DMS79 (cell line): ENCODE measurements around the gene MRPL21.

ENCODE experiments used
- DNase-seq: peaks from one replicate; lab custom pipeline; 2025; lab: John Stamatoyannopoulos, UW

Gene MRPL21

DNA sequence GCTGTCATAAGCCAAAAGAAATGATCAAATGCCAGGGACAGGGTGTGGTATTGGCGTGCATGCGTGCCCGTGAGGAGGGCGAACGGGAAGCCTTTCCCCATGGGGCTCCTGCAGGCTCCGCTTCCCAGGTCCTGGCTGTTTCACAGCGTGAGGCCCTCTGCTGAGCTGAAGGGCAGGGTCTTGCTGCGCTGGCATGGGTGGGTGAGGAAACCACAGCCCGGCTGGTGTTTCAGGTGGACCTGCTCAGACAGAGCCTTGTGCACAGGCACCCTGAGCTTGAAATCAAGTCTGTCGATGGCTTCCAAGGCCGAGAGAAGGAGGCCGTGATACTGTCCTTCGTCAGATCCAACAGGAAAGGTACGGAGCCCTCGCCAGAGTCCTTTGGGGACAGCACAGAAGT lies 31.4 kb upstream of the MRPL21 start:
- DNase-seq, result no peak

DNA sequence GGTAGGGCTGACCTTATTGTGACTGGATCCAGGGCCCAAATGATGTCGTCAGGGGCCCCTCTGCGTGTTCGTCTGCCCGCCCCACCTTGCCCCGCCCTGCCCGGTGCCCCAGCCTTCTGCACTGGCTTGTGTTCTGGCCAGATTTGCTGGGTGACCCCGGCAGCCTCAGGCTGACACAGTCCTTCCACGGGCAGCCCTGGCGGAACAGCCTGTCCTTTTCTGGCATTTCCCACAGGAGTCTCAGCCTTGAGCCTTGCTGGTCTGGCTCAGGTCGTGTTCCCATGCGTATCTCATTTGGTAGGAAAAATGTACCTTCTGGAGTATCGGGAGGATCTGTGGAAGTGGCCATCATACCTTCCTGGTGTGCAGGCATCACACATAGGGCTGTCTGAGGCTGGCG lies 31.0 kb upstream of the MRPL21 start:
- no peak for DNase-seq

DNA sequence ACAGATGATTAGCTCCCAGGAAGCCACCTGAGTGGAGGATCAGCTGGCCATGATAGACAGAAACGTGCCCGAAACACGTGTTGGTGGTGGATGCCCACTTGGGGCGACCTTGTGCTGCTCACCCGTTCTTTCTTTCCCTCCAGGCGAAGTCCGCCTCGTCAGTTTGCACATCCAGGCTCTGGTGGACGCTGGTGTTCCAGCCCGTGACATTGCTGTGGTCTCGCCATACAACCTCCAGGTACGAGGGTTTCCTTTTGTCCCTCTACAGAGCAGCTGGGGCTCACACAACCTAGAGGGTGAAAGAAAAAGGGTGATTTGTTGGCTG lies 30.7 kb upstream of the MRPL21 start:
- no peak for DNase-seq

DNA sequence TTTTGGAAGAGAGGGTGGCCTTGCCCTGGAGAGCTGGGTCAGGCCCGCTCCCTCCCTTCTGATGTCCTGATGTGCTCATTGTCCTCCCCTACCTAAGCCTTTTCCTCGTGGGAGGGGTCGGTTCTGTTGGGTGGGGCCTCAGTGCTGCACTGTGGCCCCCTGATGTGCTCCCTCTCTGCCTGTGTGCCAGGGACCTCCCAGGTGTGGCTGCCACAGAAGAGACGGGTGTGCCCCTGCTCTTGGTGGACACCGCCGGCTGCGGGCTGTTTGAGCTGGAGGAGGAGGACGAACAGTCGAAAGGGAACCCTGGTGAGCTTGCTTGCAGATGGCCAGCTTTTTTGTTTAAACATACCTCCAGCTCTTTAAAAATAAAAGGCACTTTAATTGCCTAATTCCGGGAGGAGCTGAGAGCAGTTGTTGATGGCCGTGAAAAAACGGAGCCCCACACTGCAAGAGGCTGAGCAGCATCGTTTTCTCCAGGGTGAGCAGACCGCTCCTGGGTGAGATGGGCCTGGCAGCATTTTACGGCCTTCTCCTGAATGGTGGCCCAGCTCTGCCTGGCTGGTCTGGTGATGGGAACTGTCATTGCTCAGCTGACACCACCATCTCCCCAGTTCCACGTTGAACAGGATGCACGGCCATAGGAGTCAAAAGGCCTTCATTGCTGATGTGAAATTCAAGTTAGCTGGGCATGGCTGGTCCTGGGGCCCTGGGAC lies 30.1 kb upstream of the MRPL21 start:
- no peak for DNase-seq

DNA sequence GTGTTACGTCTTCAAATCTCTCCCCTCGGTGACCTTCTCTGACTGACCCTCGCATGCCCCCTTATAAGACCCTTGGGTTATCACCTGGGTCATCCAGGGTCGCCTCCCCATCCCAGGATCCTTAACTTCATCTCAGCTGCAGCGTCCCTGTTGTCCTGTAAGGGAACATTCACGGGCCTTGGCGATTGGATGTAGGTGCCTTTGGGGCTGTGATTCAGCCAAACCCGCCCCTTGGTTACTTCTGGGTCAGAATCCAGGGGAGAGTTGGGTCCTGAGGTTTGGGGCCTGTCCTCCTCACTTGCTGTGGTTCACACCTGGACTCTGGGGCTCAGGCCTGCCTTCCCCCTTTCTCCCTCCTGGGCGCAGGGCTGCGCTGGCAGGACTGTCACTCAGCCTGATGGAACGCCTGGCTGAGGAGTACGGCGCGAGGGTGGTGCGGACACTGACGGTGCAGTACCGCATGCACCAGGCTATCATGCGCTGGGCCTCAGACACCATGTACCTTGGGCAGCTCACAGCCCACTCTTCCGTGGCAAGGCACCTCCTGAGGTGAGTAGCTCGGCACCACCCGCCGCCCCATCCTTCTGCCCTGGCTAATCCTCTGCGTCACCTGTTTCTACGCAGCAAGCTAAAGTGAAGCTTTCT lies 29.4 kb upstream of the MRPL21 start:
- DNase-seq, result no peak

DNA sequence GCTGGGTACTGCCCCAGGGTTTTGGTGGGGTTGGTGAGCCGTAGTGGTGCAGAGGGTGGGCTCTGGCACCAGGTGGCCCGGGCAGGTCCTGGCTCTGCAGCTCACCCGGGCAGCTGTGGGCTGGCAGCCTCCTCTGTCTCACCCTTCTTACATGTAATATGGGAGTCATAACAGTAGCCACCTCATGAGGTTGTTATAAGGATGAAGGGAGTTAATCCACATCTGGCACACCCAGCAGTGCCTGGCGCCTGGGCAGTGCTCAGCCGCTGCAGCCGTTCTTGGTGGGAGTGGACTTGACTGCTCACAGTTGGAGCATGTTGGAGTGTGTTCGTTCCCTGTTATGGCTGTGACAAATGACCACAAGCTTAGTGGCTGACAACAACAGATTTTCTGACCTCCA lies 28.7 kb upstream of the MRPL21 start:
- no peak for DNase-seq

DNA sequence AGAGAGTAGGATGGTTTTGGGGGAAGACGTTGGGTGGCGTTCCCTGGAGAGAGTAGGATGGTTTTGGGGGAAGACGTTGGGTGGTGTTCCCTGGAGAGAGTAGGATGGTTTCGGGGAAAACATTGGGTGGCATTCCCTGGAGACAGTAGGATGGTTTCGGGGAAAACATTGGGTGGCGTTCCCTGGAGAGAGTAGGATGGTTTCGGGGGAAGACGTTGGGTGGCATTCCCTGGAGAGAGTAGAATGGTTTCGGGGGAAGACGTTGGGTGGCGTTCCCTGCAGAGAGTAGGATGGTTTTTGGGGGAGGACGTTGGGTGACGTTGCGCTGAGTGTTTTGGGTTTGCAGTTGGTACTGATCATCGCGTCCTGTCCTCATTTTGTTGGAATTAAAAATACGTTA lies 28.3 kb upstream of the MRPL21 start:
- DNase-seq, result no peak

DNA sequence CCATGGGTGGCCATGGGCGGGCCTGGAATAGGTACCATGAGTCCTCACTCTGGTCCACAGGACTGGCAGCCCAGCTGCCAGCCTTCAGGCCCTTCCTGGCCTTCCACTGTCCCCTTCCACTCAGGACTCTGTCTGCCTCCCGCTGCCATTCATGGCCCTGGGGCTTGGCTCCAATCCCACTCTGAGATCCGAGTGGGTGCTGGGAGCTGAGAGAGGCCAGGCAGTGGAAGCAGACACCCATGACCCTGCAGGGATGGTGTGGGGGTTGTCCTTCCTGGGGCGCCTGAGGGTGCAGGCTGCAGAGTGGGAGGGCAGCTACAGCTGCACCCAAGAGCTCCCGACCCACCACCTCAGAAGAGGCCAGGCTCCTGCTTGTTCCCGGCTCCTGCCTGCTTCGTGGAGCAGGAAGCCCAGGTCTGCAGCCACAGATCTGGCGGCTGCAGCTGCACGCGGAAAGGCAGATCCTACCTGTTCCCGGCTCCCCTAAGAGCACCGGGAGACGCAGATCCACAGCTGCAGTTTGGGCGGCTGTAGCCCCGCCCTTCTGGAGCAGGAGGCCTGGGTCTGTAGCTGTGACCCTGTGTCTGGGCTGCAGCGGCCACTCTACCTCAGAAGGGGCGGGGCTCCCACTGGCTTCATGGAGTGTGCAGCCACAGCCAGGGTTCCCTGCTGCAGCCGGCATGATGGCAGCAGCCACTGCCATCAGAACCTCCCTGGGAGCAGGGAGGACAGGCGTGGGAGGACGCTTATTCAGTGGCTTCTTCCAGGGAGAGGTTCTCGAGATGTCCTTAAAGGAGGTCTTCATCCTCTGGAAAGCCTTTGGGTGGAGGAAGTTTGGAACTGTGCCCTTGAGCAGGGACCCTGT lies 27.6 kb upstream of the MRPL21 start:
- no peak for DNase-seq

DNA sequence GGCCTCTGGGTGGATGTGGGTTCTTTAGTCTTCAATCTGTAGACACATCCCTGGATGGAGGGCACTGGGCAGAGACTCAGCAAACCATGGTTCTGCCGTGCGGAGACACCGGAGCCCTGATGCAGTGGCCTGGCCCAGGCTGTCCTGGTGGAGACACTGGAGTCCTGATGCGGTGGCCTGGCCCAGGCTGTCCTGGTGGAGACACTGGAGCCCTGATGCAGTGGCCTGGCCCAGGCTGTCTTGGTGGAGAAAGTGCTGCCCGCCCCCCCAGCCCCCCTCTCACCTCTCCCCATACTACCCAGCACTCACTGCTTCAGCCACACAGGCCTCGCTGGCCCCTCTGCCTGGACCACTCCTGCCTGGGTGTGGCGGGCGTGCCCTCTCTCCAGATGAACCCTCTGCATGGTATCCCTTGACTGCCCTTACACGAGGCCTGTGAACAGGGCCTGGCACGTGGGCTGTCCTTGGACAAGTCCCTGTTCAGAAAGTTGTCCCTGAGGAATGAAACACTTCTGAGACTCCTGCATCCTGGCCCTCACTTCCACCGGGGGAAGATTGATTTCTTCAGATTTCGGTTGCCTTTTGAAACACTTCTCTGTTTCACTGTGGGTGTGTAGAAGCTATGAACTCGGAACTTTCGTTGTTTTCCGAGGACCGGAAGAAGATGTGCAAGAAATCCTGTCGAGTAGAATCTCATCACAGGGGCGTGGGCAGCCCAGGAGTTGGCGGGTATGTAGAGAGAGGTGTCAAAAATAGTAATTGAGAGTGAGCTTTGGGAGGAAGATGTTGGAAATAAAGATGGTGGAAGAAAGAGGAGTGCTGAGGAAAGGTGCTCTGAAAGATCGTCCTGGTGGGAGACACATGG lies 26.3 kb upstream of the MRPL21 start:
- DNase-seq, result no peak

DNA sequence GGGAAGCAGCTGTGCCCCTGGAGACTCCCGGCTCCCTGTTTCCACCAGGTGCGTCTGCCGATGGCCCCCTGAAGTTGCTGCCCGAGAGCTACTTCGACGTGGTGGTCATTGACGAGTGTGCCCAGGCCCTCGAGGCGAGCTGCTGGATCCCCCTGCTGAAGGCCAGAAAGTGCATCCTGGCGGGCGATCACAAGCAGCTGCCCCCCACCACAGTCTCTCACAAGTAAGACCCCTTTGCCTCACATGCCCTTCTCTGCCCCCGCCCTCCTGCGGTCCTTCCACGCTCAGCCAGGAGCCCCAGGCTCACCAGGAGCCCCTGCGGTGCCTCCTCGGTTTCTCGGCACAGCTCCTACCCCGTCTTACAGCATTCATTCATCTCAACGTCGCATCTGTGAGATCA lies 25.5 kb upstream of the MRPL21 start:
- DNase-seq, result no peak

DNA sequence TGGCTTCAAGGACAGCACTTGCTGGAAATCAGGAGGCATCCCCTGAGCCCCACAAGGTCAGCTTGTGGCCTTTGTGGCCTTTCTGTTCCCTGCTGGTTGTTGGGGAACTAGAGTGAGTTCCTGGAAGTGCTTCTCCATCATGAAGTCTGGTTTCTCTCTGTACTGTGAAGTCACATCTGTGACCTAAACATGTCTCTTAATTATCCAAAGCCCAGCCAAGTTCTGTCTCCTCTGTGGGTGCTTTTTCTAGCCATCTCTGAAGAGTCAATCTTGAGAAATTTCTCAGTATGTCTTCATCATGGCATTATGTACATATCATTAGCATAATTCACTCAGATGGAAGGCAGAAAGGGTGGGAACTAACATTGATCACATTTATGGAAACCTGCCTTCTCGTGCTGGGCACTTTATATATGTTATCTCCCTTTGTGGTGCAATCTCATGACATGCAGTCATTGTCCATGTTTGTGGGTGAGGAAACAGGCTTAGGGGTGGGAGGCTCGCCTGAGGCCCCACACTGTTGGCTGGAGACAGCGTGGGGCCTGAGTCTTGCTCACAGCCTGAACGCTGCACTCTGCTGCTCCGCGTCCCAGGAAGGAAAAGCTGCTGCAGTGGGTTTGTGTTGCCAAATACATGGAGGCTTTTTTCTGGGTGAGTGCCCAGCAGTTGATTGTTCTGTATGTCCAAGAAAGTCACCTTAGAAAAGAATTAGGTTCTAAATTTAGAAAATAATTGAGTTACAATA lies 24.7 kb upstream of the MRPL21 start:
- no peak for DNase-seq

DNA sequence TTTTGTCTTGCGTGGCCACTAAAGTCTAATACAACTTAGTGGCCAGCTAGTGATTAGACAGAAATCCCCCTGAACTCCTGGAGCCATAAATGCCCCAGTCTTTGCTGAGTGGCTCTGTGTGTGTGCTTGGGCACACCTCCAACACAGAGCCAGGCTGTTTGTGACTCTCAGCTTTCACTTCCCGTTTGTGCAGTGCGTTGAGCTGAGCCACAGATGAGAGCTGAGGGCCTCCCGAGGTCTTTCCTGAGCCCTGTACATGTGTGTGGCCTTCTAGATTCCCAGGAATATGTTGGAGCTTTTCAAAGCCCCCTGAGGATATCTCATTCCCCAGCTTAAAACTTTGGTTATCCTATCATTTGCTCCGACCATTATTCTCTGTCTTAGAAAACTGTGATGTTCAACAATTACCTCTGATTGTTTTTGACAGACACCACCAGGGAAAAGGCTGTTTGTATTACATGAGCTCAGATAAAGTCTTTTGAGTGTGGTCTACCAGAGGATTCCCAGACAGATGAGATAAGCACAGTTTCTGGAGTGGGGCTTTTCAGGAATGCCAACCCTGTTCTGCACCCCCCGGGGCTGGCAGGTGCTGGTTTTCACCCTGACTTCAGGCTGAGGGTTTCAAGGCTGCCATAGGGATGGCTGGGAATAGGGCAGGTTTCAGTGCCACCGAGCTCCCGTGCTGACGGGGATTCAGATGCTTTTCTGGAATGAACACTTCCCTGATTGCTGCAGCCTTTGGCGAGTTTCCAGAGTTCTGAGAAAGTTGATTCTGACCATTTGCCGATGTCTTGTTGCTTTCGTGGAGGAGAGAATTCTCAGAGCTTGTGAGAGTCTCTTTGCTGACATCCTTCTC lies 23.9 kb upstream of the MRPL21 start:
- DNase-seq, result no peak

DNA sequence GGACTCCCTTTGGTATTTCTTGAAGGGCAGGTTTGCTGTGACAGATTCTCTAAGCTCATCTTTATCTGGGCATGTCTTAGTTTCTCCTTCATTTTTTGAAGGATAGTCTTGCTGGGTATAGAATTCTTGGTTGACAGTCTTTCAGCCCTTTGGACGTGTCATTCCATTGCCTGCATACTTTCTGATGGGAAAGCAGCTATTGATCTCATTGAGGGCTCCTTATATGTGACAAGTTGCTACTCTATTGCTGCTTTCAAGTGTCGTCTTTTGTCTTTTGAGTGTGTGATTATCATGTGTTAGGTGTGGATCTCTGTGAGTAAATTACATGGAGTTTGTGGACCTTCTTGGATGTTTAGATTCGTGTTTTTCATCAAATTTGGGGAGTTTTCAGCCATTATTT lies 22.0 kb upstream of the MRPL21 start:
- no peak for DNase-seq

DNA sequence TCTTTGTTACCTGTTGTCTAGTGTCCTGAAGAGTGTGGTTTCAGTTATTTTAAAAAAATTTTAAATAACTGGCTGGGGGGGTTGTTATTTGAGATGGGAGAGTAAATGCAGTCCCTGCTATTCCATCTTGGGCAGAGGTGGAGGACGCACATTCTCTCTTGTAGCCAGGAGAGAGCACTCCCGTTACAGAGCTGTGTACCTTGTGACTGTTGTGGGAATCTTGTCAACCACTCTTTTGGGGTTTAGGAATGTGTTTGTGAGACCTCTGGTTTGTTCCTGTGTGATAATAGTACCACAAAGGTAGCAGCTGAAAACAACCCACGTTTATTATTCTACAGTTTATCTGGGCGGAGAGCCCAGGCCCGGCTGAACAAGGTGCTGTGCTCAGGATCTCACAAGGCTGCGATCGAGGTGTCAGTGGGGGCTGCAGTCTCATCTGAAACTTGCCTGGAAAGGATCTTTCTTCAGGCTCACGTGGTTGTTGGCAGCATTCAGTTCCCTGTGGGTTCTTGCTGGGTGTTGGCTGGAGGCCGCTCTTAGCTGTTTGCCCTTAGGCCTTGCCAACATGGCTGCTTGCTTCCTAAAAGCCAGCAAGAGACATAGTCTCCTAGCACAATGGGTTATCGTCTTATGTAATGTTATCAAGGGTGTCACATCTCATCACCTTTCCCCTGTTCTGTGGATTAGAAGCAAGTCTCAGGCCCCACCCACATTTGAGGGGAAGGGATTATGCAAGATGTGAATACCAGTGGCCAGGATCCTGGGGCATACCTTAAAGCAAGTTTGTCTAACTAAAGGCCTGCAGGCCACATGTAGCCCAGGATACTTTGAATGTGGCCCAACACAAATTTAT lies 20.7 kb upstream of the MRPL21 start:
- DNase-seq, result no peak

DNA sequence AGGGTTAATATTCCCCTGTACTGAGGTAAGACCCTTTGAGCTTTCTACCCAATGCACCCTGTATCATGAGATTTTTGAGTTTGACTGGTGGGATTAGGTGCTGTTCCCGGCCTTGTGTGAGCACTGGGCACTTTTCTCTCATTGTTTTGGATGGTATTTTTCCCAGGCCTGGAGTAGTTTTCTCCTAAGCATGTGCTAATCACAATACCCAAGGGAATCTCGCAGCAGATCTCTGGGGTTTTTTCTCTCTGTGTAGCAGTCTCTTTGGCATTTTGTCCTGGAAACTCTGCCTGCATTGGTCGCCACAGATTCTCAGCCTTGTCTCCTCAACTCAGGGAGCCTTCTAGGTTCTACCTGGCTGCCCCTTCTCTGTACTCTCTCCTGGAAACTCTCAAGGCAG lies 20.0 kb upstream of the MRPL21 start:
- no peak for DNase-seq

DNA sequence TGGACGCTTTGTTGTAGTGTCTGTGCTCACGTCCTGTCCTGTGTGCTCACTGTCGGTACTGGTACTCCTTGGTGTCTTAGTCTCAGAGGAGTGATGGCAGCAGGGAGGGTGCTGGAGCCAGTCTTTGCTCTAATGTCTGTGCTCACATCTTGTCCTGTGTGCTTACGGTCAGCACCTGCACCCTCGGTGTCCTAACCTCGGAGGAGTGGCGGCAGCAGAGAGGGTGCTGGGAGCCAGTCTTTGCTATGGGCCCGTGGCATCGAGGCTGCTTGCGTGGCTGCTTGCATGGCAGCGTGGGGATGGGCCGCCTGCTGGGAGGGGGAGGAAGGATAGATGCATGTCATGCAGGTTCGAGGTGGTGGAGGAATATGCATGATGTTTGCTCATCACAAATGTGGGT lies 12.8 kb upstream of the MRPL21 start:
- DNase-seq, result no peak

DNA sequence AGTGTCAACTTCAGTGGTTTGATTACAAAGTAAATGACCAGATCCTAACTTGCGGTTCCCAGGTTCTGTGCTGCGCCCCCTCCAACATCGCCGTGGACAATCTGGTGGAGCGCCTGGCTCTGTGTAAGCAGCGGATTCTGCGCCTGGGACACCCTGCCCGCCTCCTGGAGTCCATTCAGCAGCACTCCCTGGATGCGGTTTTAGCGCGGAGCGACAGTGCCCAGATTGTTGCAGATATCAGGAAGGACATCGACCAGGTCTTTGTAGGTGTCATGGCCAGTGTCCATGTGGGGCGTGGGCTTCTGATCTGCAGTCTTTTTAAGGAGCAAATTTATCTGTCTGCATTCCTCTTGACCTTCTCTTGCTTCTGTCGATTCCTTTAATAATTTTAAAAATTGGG lies 11.1 kb upstream of the MRPL21 start:
- DNase-seq, result no peak

DNA sequence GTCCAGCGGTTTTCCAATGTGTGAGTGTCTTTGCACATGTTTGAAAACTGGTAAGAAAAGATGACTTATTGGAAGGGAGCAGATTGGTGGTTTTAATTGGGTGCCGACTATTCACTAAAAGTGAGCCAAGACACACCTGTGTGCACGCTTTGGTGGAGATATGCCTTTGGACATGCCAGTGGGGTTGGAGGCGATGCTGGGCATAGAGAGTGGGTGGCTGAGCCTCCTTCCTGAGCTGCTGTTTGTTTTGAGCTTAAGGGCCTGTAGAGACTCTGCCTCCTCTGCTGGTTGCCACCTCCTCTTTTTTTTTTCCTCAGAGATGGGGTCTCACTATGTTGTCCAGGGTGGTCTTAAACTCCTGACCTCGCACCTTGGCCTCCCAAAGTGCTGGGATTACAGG lies 9.6 kb upstream of the MRPL21 start:
- DNase-seq, result no peak

DNA sequence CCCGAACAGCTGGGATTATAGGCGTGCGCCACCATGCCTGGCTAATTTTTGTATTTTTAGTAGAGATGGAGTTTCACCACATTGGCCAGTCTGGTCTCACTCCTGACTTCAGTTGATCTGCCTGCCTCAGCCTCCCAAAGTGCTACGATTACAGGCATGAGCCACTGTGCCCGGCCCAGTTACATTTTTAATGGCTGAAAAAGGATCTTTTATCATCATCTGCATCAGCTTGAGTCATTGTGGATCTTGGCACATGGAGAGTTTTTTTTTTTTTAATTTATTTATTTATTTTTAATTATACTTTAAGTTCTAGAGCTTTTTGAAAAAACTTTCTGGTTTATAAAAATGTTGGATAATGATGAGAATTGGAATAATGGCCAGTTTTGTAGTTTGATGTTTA lies 8.6 kb upstream of the MRPL21 start:
- no peak for DNase-seq

DNA sequence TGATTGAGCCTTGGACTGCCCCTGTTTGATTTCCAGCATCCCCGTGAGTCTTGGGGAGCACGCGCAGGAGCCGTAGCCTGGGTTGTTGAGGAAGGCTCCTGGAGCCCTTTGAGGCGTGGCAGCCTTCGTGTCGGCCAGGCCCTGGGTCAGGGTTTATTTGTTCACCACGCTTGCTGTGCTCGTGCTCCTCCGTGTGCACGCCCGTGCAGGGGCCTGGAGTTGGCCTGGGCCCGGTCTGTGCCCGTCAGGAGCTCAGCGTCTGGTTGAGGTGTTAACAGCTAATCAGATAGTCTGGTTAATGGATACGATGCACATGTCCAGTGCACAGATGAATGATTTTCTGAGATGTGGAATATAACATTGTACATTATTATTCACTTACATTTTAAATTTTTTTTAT lies 8.1 kb upstream of the MRPL21 start:
- no peak for DNase-seq
